NOMO-1 treated with dmso at 0.1 percent for 144 hours (cell line): ENCODE results near the gene INSR.
"Not testable (repeated sequence)": the region's sequence is repeated elsewhere in the genome, so short reads cannot be mapped to it uniquely, and the experiment has no call there.

Experiments used
- DNase-seq: peaks from one replicate; lab custom pipeline; 2025; ENCODE audit not compliant: unreplicated experiment; lab: John Stamatoyannopoulos, UW

Gene INSR

DNA sequence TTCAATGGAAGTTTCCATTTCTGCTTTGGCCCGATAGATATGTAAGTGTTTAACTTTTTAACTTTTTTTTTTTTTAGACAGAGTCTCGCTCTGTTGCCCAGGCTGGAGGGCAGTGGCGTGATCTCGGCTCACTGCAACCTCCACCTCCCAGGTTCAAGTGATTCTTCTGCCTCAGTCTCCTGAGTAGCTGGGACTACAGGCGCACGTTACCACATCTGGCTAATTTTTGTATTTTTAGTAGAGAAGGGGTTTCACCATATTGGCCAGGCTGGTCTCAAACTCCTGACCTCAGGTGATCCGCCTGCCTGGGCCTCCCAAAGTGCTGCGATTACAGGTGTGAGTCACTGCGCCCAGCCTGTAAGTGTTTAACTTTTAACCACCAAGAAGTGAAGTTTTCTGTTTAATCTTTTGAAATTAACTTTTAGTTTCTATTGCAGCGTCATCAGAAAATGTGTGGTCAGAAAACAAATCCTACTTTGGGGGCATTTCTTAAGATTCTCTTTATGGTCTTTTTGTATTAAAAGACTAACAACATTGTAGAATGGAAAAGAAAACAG lies 147.0 kb downstream of the INSR start:
- DNase-seq: not testable (repeated sequence)

DNA sequence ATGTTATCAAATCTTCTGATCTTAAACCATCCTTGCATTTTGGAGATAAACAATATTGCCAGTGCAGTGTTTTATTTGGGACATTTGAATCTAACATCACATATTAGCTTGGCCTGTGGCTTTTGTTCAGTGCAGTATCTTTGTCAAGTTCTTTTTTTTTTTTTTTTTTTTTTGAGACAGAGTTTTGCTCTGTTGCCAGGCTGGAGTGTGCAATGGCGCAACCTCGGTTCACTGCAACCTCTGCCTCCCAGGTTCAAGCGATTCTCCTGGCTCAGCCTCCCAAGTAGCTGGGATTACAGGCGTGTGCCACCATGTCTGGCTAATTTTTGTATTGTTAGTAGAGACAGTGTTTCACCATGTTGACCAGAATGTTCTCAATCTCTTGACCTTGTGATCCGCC lies 148.1 kb downstream of the INSR start:
- DNase-seq: not testable (repeated sequence)

DNA sequence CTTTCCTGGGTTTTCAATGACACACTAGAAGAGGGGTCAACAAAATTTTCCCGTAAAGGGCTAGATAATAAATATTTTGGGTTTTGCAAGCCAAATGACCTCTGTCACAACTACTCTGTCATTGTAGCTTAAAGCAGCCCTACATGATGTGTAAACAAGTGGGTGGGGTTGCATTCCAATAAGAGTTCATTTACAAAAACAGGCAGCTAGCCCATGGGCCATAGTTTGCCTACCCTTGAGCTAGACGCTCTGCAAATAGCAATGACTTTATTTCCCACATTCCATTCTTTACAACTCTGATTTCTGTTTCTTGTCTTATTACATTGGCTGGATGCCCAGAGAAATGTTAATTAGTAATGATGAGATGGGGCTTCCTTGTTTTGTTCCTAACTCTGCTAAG lies 148.7 kb downstream of the INSR start:
- no peak for DNase-seq

DNA sequence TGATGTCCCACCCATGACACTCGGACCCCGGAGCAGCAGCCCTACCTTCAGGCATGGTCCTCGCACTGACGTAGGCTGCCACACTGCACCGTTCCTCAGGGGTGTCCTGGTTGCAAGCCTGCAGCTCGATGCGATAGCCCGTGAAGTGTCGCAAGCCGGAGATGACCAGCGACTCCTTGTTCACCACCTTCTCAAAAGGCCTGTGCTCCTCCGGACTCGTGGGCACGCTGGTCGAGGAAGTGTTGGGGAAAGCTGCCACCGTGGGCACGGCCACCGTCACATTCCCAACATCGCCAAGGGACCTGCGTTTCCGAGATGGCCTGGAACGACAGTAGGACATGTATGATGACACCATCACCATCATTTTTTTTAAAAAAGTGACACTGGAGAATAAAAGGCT lies 151.4 kb downstream of the INSR start:
- no peak for DNase-seq

- DNase-seq: no peak
These were observed 154.1 kb downstream of the INSR start for GRCh38 chr19:7140137-7140536.

GRCh38 chr19:7139095-7139494 lies 155.1 kb downstream of the INSR start:
- no peak for DNase-seq

DNA sequence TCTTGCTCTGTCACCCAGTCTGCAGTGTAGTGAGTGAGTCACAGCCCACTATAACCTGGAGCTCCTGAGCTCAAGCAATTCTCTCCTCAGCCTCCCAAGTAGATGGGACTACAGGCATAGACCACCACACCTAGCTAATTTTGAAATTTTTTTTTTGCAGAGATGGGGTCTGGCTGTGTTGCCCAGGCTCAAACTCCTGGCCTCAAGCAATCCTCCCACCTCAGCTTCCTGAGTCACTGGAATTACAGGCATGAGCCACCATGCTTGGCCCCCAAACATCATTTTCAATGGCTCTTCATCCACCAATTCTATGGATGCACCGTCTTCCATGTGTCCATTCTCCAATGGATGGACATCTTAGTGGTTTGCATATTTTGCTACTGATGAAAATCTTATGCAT lies 155.8 kb downstream of the INSR start:
- no peak for DNase-seq

DNA sequence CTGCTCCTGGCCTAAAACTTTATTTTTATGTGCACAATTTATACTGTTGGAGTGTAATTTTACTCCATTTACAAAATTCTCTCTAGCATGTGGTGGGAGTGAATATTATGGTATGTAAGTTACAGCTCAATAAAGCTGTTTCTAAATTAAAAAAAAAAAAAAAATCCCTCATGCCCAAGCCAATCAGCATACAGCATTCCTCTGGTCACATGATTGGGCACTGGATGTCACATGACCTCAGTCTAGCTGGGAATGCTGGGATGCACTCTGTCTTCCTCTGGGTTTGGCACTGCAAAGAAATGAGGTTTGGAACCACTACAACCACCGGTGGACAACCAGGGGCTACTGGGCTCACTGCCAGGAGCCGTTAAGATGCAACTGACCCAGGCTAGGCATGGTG lies 157.1 kb downstream of the INSR start:
- DNase-seq: no peak

DNA sequence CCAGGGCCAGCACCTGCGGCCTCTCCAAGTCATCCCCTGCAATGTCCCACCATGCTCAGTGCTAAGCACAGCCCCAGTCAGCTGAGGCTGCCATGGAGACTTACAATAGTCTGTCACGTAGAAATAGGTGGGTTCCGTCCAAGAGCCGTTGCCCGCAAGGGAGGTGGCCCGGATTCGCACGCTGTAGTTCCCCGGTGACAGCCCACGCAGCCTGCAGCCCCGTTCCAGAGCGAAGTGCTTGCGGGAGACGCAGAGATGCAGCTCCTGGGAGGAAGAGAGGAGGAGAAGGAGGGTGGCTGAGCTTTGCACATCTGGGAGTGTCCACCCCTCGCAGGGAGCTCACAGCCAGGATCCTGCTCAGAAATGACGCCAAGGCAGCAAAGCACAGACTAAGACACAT lies 162.2 kb downstream of the INSR start:
- DNase-seq: no peak

GRCh38 chr19:7130043-7130442 lies 164.2 kb downstream of the INSR start:
- no peak for DNase-seq

DNA sequence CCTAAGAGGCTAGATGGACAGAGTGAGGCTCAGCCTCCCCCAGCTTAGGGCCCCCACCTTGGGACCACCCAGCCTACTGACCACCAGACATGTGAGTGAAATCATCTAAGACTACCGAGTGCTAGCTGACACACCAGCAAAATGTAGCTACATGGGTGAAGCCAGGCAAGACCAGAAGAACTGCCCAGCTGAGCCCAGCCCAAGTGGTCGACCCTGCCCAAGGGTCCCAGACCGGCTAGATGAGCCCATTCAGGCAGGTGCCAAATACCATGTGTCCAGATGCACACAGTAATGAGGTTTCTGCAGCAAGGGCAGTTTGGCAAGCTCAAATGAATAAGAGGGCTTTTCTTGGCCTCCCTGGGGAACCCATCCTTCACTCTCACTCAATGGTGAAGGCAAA lies 168.1 kb downstream of the INSR start:
- no peak for DNase-seq

- DNase-seq: no peak
These were observed 169.0 kb downstream of the INSR start for GRCh38 chr19:7125221-7125620.

DNA sequence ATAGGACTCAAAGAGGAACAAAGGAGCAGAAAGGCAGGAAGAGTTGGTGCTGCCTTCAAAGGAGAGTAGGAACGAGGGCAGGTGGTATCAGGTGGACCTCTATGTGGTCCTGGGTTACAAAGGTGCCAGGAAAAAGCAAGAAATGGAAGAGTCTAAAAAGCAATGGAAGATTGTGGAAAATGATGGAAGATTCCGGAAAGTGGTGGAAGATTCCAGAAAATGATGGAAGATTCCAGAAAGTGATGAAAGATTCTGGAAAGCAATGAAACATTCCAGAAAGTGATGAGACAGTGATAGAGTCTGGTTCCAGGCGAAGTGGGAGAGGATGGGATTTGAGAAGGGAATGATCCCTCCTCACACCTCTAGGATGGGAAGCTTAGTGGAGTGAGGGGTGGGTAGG lies 169.4 kb downstream of the INSR start:
- DNase-seq: no peak

GRCh38 chr19:7122701-7123100 lies 171.5 kb downstream of the INSR start:
- no peak for DNase-seq

GRCh38 chr19:7120499-7120898 lies 173.7 kb downstream of the INSR start:
- DNase-seq: no peak

GRCh38 chr19:7119582-7119981 lies 174.6 kb downstream of the INSR start:
- no peak for DNase-seq

DNA sequence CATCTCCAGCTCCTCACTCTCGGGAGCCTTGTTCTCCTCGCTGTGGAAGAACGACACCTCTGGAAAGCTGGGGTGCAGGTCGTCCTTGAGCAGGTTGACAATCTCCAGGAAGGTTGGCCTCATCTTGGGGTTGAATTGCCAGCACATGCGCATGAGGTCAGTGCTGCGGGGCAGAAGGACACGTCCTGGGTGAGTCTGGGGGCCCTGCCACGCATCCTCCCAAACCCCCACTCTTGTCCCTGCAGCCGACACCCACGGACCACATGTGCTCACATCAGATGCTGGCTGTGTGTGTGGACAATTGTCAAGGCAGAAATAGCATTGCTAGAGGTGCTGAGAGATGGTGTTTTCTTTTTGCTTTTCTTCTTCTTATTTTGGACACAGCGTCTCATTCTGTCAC lies 177.0 kb downstream of the INSR start:
- no peak for DNase-seq

DNA sequence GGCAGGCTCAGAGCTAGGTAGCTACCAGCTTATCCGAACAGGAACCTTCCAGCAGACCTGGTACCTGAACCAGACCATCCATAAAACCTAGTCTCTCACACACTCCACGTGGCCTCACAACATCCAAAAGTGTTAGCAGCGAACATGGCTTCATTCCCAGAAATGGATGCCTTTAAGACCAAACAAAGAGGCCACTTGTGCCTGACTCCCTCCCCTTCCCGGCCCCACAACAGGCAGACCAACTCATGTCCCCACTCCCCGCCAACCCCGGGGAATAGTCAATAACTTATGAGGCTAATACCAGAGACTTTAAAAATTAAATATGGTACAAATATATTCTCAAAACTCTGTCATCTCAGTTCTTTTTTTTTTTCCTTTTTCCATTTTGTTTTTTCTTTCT lies 178.5 kb downstream of the INSR start:
- no peak for DNase-seq

- DNase-seq: no peak
These were observed 181.0 kb downstream of the INSR start for GRCh38 chr19:7113233-7113632.

DNA sequence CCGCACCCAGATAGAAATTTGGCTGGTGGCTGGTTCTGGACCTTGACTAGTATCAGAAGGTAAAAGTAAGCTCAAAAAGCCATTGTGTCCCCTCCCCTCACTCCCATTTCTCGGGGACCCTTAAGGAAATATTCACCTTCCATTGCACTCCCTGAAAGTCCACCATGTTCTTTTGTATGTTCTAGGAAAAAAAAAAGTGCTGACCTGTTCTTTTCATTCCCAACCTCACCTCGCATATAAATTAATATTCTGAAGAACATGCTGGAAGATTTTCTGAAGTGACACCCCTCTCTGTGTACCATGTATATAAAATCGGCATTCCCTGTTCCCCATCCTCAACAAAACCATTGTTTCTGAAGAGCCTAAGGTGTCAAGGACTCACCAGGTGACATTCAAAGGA lies 181.5 kb downstream of the INSR start:
- no peak for DNase-seq

DNA sequence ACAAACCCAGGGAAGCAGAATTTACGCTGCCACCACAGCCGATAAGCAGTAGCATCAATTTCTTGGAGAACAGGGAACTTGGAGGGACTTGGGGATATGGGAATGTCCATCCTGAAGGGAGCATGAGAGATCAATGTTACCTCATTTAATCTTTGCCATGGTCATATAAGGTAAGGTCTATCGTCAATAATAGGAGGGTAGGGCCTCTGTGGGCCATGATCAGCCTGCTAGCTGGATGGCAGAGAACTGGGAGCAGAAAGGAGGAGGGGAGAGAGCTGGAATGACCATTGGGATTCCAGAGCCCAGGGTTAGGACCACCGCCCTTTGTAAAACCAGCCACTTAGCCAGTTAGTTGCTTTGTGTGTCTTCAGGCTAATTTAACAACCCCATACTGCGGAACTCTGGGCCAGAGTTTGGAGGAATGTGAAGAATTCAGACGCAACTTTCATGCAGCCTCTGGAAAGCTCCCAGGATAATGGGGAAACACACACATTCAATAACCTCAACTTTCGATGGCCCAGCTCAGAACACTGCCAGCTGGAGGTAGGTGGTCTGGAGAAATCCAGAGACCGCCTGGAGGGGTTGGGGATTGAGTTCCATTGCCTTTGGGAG lies 184.4 kb downstream of the INSR start:
- no peak for DNase-seq

DNA sequence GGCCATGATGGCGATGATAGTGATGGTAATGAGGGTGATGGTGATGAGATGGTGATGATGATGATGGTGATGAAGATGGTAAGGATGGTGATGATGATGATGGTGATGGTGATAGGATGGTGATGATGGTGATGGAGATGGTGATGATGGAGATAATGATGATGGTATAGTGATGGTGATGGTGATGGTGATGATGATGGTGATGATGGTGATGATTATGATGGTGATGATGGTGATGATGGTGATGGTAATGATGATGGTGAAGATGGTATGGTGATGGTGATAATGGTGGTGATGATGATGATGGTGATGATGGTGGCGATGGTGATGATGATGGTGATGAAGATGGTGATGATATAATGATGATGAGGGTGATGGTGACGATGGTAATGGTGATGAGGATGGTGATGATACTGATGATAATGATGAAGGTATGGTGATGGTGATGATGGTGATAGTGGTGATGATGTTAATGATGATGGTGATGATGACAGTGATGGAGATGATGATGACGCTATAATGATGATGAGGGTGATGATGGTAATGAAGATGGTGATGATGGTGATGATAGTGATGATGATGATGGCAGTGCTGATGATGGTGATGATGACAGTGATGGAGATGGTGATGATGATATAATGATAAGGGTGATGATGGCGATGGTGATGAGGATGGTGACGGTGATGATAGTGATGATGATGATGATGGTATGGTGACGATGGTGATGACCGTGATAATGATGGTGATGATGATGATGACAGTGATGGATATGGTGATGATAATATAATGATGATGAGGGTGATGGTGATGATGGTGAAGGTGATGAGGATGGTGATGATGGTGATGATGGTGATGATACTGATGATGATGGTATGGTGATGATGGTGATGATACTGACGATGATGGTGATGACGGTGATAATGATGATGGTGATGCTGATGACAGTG lies 187.2 kb downstream of the INSR start:
- no peak for DNase-seq
